ENCODE measurements around the gene SLC22A1. TPM values are rescaled to one million over a fixed set of nuclear protein-coding genes. Genes with fewer than 3 reads are reported as not detected.
"Not testable (repeated sequence)": the region's sequence is repeated elsewhere in the genome, so short reads cannot be mapped to it uniquely, and the experiment has no call there.

Gene SLC22A1
- total RNA-seq, 1 experiment from 2014 or later = 0.95 TPM

DNA sequence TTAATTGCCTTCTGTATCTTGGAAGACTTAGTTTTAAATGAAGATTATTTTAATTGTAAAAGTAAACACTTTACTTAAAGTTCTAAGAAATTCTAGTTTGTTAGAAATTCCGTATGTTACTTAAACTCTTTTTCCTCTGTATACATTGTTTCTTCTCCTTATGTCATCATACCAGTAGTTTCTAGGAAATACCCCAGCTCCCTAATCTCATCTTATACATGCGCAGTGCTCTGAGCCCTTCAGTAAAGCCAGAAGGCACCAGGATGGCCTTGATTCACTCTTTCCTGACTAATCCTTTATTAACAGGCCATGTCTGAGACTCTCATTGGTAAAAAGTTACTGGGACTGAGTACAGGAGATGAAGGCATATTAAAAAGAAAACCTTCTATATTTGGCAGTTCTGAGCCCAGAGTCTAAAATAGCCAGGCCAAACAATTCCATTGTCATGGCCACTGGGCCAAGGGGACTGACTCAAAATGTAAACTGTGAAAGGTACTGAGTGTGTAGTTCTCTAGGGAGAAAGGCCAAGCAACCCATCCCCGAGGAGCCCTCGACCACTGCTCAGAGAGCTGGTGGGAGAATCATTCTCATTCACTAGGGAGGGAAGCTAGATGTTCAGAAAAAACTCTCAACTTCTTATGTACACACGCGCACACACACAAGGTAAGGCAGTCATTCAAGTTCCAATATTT lies 25.0 kb downstream of the SLC22A1 start:
- DNase-seq (ENCODE audit: low read depth, low spot score) = no peak
- in situ Hi-C loops (cut with HindIII; ENCODE audit: low pct_unique_long_range_greater_than_20kb, low sequenced_read_pairs) = no loop called here

DNA sequence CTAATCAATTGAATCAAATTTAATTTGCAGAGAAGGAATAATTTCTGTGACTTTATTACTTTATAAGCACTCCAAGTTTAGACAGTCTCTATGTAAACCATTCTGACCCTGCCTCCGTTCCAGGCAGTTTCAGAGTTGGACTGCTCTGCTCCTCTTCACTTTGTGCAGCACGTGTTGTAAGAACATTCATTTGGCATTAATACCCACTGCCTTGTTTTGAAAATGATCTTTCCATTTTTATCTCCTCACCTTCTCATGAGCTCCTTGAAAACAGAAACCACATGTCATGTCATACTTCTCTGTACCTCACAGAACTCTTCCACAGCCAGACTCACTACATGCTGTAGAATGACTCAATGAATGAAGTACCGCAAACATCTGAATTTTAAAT lies 25.5 kb downstream of the SLC22A1 start:
- DNase-seq (ENCODE audit: low read depth, low spot score) = no peak
- in situ Hi-C loops (cut with HindIII; ENCODE audit: low pct_unique_long_range_greater_than_20kb, low sequenced_read_pairs) = no loop called here

DNA sequence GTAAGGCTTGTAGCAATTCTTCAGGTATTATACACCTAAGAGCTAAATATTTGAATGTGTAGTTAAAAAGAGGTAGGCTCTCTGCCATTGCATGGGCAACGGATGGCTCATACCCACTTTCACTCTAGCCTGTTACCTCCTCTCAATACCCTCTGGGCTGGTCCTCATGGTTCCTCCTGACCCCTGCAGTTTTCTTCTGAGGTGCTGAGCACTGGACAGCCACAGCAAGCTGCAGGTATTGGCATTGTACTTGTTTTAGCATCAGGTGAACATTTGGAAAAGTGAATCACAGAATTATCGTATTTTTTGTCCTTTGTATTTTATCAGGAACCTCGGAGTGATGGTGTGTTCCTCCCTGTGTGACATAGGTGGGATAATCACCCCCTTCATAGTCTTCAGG lies 32.9 kb downstream of the SLC22A1 start:
- in situ Hi-C loops (cut with HindIII; ENCODE audit: low pct_unique_long_range_greater_than_20kb, low sequenced_read_pairs) = no loop called here

DNA sequence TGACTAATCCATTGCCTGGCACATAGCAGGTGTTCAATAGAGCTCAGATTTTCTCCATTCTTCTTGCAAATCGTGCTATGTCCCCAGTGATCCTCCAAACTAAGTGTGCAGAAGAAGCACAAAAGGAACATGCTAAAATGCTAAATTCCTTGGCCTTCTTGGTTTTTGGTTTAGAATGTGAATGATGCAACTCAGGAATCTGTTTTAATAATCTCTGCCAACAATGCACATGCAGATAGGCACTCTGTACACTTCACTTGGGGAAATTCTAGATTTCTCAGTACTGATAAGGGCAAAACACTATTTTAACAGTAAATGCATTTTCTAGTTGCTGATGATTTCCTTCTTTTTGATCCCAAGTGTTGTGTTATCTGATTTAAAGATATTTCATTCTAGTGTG lies 35.2 kb downstream of the SLC22A1 start:
- in situ Hi-C loops (cut with HindIII; ENCODE audit: low pct_unique_long_range_greater_than_20kb, low sequenced_read_pairs) = no loop called here
- no peak for DNase-seq (ENCODE audit: low read depth, low spot score)

More for the DNA sequence above, 32.9 kb downstream of the SLC22A1 start:
- DNase-seq (ENCODE audit: low read depth, low spot score) = no peak

DNA sequence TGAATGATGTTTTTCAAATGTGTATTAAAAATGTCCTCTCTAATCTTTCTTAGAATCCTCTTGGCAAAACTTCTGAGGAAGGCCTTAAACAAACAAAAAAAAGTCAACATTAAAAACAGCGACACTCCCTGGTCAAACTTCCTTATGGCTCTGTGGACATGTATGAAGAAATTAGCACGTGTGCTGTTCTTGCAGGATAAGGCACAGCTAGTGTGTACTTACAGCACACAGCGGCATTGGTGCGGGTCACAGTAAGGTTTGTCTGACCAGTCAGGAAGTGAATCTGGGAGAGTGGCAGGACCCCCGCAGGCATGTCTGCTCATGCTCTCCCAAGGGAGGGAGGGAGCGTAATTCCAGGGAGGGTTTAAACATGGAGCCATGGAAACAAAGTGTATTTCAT lies 38.8 kb downstream of the SLC22A1 start:
- DNase-seq (ENCODE audit: low read depth, low spot score) = peak; percentile 4
- in situ Hi-C loops (cut with HindIII; ENCODE audit: low pct_unique_long_range_greater_than_20kb, low sequenced_read_pairs) = no loop called here

DNA sequence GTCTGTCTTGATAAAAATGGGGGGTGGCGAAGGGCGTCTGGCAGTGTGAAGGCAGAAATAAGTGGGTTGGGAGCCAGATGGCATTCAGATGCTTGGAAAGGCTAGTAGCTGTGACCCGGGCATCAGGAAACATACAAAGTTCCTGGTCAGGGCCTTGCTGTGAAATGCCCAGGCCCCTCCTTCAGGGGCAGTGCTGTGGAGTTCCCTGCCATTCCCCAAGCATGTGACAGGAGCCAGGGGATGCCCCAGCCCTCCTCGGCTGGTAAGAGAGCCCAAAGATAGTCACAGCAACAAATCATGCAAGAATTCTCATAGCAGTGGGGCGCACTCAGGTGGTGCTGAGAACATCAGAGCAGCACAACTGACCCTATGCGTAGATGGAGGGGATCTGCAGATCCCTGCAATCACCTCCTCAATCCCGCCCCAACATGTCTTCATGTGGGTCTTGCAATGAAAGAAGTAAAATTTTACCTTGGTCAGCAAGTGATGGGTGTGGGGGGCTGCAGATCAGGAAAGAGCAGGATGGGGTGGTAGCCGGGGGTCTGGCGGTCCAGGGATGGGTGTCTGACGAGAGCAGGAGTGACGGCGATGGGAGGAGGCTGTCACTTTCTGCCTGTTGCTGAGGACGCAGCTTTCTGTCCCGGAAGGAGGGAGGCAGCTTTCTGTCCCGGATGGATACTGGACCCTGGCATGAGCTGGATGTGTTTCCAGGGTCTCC lies 39.5 kb downstream of the SLC22A1 start:
- in situ Hi-C loops (cut with HindIII; ENCODE audit: low pct_unique_long_range_greater_than_20kb, low sequenced_read_pairs) = no loop called here
- no peak for DNase-seq (ENCODE audit: low read depth, low spot score)

DNA sequence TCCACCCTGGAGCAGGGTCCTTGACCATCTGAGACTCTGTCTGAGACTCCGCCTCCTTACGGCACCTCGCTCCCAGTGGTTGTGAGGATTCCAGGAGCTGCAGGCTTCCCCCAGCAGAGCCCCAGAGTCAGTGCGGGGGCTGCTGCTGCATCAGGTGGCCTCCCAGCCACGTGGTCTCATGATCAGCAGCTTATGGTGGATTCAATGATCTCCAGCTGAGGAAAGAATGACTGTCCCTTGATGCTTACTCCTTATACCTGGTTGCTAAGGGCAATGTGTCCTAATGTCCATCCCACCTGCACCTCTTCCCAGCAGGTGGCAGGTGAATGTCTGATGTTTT lies 40.0 kb downstream of the SLC22A1 start:
- in situ Hi-C loops (cut with HindIII; ENCODE audit: low pct_unique_long_range_greater_than_20kb, low sequenced_read_pairs) = no loop called here
- DNase-seq (ENCODE audit: low read depth, low spot score) = no peak

DNA sequence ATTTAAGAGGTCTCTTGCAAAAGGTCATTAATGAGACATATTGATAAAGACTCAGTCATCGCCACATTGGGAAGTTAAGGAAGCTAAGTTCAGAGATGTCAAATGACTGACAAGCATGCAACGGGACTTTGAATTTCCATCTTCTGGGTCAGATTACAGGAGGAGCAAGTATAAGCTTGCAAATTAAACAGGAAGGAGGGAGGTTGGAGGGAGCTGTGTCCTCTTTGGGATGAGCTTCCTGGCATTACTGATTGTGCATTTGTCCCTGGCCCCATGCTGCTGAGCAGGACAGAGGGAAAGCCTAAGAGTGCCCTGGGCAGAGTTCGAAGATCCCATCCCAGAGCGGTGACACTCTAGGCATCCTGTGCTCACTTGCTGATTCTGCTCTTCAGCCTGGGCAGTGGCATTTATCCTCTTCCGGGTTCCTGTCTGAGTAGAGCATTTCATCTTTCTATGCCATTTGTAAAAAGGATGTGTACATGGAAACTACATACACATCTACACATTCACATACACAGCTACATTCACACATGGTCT lies 40.5 kb downstream of the SLC22A1 start:
- in situ Hi-C loops (cut with HindIII; ENCODE audit: low pct_unique_long_range_greater_than_20kb, low sequenced_read_pairs) = no loop called here
- DNase-seq (ENCODE audit: low read depth, low spot score) = no peak

DNA sequence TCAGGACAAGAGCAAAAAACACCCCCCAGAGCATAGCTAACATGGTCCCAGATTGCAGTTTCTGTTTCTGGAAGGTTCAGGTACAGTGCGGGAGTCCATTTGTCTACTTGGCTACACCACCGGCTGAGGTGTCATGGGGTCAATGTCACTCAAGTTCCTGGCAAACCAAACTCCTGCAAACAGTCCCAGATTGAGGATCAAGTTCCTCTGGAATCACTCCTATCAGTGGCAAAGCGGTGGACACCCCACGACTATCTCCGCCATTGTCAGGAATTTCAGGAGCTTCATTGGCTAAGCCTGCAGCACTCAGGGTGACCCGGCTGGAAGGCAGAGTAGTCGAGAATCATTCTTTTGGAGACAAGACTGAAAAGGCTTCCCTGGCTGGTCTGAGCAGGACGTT lies 41.8 kb downstream of the SLC22A1 start:
- in situ Hi-C loops (cut with HindIII; ENCODE audit: low pct_unique_long_range_greater_than_20kb, low sequenced_read_pairs) = no loop called here
- DNase-seq (ENCODE audit: low read depth, low spot score) = no peak

DNA sequence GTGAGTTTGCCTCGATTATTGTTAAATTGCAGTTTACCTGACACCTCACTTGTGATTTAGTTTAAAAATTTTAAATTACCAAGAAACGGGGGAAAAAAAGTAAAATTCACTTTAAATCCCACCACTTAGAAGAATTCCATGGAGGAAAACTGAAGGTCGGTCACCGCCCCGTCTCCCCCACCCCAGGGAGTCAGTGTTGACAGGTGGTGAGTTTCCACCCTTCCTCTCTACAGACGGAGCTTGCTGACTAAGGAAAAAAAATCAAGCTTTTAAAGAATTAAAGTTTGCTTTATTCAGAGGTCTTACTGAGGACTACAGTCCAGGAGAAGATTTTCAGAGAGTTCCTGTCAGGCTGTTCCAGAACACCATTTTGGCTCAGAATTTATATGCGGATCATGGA lies 42.3 kb downstream of the SLC22A1 start:
- in situ Hi-C loops (cut with HindIII; ENCODE audit: low pct_unique_long_range_greater_than_20kb, low sequenced_read_pairs) = no loop called here
- DNase-seq (ENCODE audit: low read depth, low spot score) = no peak

DNA sequence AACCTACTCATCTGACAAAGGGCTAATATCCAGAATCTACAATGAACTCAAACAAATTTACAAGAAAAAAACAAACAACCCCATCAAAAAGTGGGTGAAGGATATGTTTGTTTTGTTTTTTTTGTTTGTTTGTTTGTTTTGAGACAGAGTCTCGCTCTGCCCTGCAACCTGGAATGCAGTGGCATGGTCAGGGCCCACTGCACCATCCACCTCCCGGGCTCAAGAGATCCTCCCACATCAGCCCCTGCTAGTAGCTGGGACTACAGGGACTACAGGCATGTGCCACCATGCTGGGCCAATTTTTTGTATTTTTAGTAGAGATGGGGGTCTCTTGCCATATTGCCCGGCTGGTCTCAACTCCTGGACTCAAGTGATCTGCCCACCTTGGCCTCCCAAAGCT lies 44.3 kb downstream of the SLC22A1 start:
- in situ Hi-C loops (cut with HindIII; ENCODE audit: low pct_unique_long_range_greater_than_20kb, low sequenced_read_pairs); DNase-seq (ENCODE audit: low read depth, low spot score): not testable (repeated sequence)

DNA sequence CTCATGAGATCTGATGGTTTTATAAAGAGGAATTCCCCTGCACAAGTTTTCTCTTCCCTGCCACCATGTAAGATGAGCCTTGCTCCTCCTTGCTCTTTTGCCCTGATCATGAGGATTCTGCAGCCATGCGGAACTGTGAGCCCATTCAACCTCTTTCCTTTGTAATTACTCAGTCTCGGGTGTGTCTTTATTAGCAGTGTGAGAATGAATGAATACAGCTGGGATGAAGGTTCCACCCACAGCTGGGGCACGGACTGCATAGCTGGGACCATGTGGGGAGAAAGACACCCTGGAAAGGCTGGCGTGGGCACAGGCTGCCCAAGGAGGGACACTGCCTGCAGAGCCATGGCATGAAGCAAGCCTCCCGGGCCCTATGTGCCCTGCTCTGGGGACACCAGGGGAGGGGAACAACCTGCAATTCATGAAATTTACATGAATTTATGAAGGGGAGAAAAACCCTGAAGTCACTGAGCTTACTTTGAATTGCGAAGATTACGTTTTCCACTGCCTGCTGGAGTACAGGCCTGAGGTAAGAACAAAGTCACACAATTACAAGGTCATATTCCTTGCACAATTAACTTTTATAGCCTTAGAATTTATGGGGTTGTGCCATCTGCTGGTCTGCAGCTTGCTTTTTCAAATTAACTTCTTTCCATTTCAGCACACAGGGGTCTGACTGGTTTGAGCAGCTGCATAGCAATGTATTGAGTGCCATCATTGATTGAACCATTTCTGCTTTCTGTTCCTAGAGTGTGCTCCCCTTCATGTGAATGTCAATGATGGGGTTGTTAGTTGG lies 46.2 kb downstream of the SLC22A1 start:
- in situ Hi-C loops (cut with HindIII; ENCODE audit: low pct_unique_long_range_greater_than_20kb, low sequenced_read_pairs) = no loop called here
- no peak for DNase-seq (ENCODE audit: low read depth, low spot score)

DNA sequence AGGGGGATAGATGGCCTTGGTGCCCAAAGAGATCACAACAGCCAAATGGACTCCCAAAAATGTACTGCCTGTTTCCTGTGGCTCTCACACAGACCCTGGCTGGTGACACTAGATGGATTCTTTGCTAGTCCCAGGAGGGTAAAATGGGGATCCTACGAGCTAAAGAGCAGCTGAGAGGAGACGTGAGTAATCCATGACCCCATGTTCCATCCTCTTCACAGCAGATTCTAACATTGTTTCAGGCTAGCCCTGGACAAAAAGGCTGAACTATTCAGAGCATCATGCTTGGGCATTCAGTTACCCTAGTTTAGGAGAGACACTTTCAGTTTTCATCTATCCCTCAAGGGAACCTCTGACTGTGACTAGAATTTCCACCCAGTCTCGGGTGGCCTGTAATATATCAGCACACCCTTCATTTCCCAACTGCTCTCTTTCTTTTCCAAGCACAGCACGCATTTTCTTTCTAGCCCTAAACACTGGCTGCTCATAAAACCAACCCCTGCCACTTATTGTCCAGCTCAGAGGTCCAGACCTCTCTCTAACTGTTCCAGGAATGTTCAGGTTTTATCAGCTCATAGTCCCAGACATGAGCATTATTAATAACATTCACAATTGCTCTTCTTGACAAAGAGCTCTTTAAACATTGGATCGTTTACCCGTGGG lies 48.5 kb downstream of the SLC22A1 start:
- in situ Hi-C loops (cut with HindIII; ENCODE audit: low pct_unique_long_range_greater_than_20kb, low sequenced_read_pairs) = no loop called here
- DNase-seq (ENCODE audit: low read depth, low spot score) = no peak

DNA sequence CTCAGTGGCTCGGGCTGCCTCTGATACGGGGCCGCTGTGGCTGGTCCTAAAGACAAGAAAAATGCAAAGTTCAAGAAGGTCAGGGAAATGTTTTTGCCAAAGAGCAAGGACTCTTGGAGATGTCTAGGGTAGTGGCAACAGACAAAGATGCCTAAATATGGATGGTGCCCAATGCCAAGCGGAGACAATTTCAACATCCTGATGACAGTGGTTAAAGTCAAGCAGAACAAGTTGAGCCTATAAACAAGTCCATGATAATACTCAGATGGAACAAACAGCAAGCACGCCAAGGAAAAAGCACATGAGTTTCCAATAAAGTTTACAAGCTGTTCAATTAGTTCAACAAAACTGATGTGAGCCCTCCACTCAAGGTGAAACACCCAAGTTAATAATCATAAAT lies 51.1 kb downstream of the SLC22A1 start:
- in situ Hi-C loops (cut with HindIII; ENCODE audit: low pct_unique_long_range_greater_than_20kb, low sequenced_read_pairs) = no loop called here
- no peak for DNase-seq (ENCODE audit: low read depth, low spot score)

DNA sequence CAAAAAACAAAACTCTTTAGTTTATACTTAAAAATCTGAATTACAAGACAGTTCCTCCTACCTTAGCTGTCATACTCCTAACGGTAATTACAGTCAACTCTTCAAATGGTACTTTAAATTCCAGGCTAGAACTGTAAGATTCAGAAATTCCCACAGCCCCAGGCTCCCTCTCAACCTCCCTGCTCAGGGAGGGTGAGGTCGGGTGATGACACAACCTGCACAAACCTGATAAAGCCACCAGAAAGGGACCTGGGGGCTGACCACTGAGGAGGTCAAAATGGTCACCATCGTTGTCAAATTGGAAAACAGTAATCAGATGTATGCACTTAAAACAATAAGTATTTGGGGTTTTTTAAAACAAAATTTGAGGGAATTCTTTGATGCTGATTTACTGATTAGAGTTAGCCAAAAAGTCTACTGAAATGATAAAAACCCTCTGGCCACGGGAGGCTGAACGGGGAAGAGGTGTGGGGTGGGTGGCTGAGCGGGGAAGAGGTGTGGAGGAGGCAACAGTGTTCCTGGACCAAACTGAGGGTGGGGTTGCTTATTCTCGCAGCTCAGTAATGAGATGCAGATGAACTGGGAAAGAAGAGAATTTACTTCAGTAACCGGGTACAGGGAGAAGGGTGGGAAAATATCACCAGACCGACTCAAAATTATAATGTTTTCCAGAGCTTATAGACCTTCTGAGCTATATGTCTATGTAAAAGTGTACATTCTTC lies 52.4 kb downstream of the SLC22A1 start:
- DNase-seq (ENCODE audit: low read depth, low spot score) = no peak
- in situ Hi-C loops (cut with HindIII; ENCODE audit: low pct_unique_long_range_greater_than_20kb, low sequenced_read_pairs) = no loop called here

DNA sequence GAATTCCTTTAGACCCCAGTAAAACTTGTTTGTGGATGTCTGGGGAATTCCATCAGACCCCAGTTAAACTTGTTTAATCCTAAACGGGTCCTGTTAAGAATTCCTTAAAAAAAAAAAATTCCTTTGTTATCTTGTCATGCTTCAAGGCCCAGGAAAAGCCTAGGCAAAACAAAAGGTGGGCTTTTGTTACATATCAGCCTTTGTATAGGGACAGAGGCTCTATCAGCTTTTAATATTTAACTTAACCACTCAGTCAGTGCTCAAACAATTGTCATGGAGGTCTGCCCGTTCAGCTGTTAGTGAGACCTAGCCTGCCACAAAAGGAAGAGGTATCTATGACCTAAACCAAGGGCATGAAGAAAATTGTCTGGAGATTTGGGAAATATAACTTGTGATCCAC lies 53.1 kb downstream of the SLC22A1 start:
- no peak for DNase-seq (ENCODE audit: low read depth, low spot score)
- in situ Hi-C loops (cut with HindIII; ENCODE audit: low pct_unique_long_range_greater_than_20kb, low sequenced_read_pairs) = no loop called here

DNA sequence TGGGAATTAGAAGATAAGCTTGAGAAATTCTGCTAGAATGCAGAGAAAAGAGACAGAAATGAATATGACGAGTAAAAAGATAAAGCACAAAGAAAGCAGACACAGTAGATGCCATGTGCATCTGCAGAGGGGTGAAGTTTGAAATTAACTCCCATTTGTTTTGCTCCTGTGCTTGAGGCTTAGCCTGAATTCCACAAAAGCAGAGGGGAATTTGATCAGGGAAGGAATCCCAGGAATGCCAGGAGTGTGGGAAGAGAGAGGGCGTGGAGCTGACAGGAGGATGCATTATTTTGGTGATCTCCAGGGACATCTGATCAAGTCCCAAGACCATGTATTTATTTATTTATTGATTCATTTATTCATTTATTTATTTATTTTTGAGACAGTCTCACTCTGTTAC lies 55.6 kb downstream of the SLC22A1 start:
- DNase-seq (ENCODE audit: low read depth, low spot score) = no peak
- in situ Hi-C loops (cut with HindIII; ENCODE audit: low pct_unique_long_range_greater_than_20kb, low sequenced_read_pairs) = no loop called here

Data from SK-MEL-5 (cell line).